Heart left ventricle (tissue), 16 donors: Measurements from ENCODE around the gene LMO3. TPM values are rescaled to one million over a fixed set of nuclear protein-coding genes. Genes with fewer than 3 reads are reported as not detected.

Source experiments
- ATAC-seq, 4 donors: fragments of 200-7000 bp; cut with Tn5 transposase; one replicate each; pipeline ENCODE4 v1.9.1; 2020 to 2022; ENCODE audit warnings: moderate library complexity in 4 of 4, mild to moderate bottlenecking in 3 of 4, moderate number of reproducible peaks in 1 of 4
- DNase-seq, 5 donors: peaks; one replicate each; pipeline ENCODE4 v3.0.0-alpha.2; 2020
- H3K27ac ChIP-seq, 12 donors: fragments of 200-600 bp; sonication (generic) in 4 of 12; one replicate each; pipeline versions ENCODE4 v1.5.0 to v1.8.0; 2016 to 2022; ENCODE audit warnings: mild to moderate bottlenecking in 2 of 12
- H3K27me3 ChIP-seq, 9 donors: fragments of 200-600 bp; sonication (generic) in 2 of 9; one replicate each; pipeline versions ENCODE4 v1.5.1 to v1.8.0; 2016 to 2022; ENCODE audit warnings: mild to moderate bottlenecking in 3 of 9
- H3K36me3 ChIP-seq, 9 donors: fragments of 200-600 bp; sonication (generic) in 2 of 9; one replicate each; pipeline versions ENCODE4 v1.5.0 to v1.8.0; 2018 to 2022; ENCODE audit warnings: mild to moderate bottlenecking in 2 of 9
- H3K4me1 ChIP-seq, 12 donors: fragments of 200-600 bp; sonication (generic) in 4 of 12; one replicate each; pipeline versions ENCODE4 v1.5.0 to v1.8.0; 2016 to 2022; ENCODE audit warnings: mild to moderate bottlenecking in 3 of 12
- H3K4me3 ChIP-seq, 12 donors: fragments of 200-600 bp; sonication (generic) in 4 of 12; one replicate each; pipeline versions ENCODE4 v1.5.0 to v1.8.0; 2017 to 2022; ENCODE audit warnings: mild to moderate bottlenecking in 9 of 12, moderate library complexity in 4 of 12
- H3K9me3 ChIP-seq, 12 donors: fragments of 200-600 bp; sonication (generic) in 4 of 12; one replicate each; pipeline versions ENCODE4 v1.5.0 to v1.8.0; 2016 to 2022; ENCODE audit warnings: mild to moderate bottlenecking in 1 of 12
- POLR2A ChIP-seq, 2 donors: fragments of 450-650 bp; IDR thresholded peaks; one replicate each; pipeline ENCODE4 v1.6.1; 2017; ENCODE audit warnings: antibody characterized with exemption in 2 of 2, mild to moderate bottlenecking in 2 of 2, moderate library complexity in 2 of 2
- whole genome bisulfite sequencing, 4 donors: extraction: QIAGEN DNeasy Blood & Tissue Kit in 2 of 4; methylation state at CpG; one replicate each; pipeline versions ENCODE4 v1.1.5 to v1.1.7; 2013 to 2018; 5-methylcytosine and 5-hydroxymethylcytosine counted together
- intact Hi-C, 10 donors: fragments of 100-400 bp; cut with DNase I; formaldehyde crosslinking; loops; one replicate each; pipeline versions ENCODE4 v1.11.1 to v1.14.2; 2022
- polyA plus RNA-seq, 2 donors: library from polyadenylated mRNA; stranded (reverse); fragments of 200-250 nt; gene quantifications; one replicate each; pipeline ENCODE4 v1.2.3, GENCODE V29; 2013
- total RNA-seq, 9 donors: library from RNA; depleted of rRNA in 2 of 9; stranded (reverse); fragments of >200 nt in 2 of 9; fragmentation: NEBNext Ultra II Directional in 3 of 9; extraction: Animal tissue kit (Norgen Biotek cat#: 25700) in 3 of 9; gene quantifications; one replicate each; pipeline versions ENCODE4 v1.1.0 to v1.2.4, GENCODE V29; 2016 to 2023
- TF ChIP-seq, protein P1 (sequence below), 12 donors: fragments of 200-600 bp; sonication (generic) in 4 of 12; IDR thresholded peaks; one replicate each; pipeline versions ENCODE4 v1.5.0 to v1.8.0; 2018 to 2022; ENCODE audit warnings: antibody characterized with exemption in 12 of 12, mild to moderate bottlenecking in 5 of 12
- donor health status: ischemic (EF 13 %, LVEDD 7.1; RV severe dilation, severe dysfunction).
- donor health status: healthy with polysubstance abuse.
- donor health status: DM: no; HTN: yes; CAD: no.
- donor health status: DM: no; HTN: no; CAD: no.
- donor health status: ischemic (EF 25% LVEDD 6.9; RV normal size, moderate dysfunction).
- donor health status: ischemic (EF 25% LVEDD 5.7; RV mildly dilated, moderate dysfunction).
- donor health status: healthy.
- donor health status: DM: yes; HTN: yes; CAD: no.
- donor health status: ischemic (EF 35%, LVEDD 5.7; RV mildly dilated, moderate dysfunction).
- donor health status: nonischemic (EF 11% LVEDD 7.7; RV severe dilation, severe dysfunction).
- donor health status: DM: yes; HTN: yes; CAD: no.
- donor health status: PGD.
- donor health status: ischemic (EF 29% LVEDD 5.4; RV normal size, mild dysfunction).
- donor health status: nonischemic (EF 23%, LVEDD 6.1; RV moderate dilation, normal function).

LMO3 gene
- total and polyA plus RNA-seq, 11 donors, result 0.14 to 8.8 (median 0.96) TPM

GRCh38 chr12:16499611-16500010, 106.4 kb downstream of the LMO3 start:
- TF ChIP-seq, protein P1, sequence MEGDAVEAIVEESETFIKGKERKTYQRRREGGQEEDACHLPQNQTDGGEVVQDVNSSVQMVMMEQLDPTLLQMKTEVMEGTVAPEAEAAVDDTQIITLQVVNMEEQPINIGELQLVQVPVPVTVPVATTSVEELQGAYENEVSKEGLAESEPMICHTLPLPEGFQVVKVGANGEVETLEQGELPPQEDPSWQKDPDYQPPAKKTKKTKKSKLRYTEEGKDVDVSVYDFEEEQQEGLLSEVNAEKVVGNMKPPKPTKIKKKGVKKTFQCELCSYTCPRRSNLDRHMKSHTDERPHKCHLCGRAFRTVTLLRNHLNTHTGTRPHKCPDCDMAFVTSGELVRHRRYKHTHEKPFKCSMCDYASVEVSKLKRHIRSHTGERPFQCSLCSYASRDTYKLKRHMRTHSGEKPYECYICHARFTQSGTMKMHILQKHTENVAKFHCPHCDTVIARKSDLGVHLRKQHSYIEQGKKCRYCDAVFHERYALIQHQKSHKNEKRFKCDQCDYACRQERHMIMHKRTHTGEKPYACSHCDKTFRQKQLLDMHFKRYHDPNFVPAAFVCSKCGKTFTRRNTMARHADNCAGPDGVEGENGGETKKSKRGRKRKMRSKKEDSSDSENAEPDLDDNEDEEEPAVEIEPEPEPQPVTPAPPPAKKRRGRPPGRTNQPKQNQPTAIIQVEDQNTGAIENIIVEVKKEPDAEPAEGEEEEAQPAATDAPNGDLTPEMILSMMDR (IDR thresholded peaks at IDR 0.05), result no peak
- TF ChIP-seq POLR2A (IDR thresholded peaks at IDR 0.05), result no peak
- Histone ChIP-seq H3K4me3 (peak overlapping the region in 2 of 12 donors; percentile 3 to 17), H3K9me3 (no peaks in the 10 kb centered on the region), H3K4me1 (no peaks in the 10 kb centered on the region), H3K36me3 (no peaks in the 10 kb centered on the region), H3K27me3 (no peaks in the 10 kb centered on the region), H3K27ac (no peak overlapping the region)
- ATAC-seq (no peak), DNase-seq (no peak)
- intact Hi-C loops, result no loop called here
- 46 to 49% (median 47%) methylated on average over 7 of the region's 7 CpGs for WGBS, 4 donors
